OCI-LY1 (cell line): Measurements from ENCODE around the gene PTPN14.

Source experiments
- CTCF ChIP-seq: fragments of 200-600 bp; sonication (generic), shearing (Covaris generic); IDR thresholded peaks from 2 replicates; pipeline ENCODE4 v1.5.1; 2017; ENCODE audit warnings: mild to moderate bottlenecking, antibody characterized with exemption, low read length, moderate library complexity, mixed read lengths
- EZH2 ChIP-seq: fragments of 200-600 bp; sonication (generic), shearing (Covaris generic); IDR thresholded peaks from 2 replicates; pipeline ENCODE4 v1.8.0; 2017; ENCODE audit warnings: borderline replicate concordance, mixed run types, mild to moderate bottlenecking, antibody characterized with exemption, low read length, moderate library complexity, mixed read lengths

GRCh38 chr1:214550013-214550856, 1.2 kb downstream of the PTPN14 start:
- TF ChIP-seq CTCF = no peak
- TF ChIP-seq EZH2 = no peak
